ENCODE results near the gene DGKH.

DNA sequence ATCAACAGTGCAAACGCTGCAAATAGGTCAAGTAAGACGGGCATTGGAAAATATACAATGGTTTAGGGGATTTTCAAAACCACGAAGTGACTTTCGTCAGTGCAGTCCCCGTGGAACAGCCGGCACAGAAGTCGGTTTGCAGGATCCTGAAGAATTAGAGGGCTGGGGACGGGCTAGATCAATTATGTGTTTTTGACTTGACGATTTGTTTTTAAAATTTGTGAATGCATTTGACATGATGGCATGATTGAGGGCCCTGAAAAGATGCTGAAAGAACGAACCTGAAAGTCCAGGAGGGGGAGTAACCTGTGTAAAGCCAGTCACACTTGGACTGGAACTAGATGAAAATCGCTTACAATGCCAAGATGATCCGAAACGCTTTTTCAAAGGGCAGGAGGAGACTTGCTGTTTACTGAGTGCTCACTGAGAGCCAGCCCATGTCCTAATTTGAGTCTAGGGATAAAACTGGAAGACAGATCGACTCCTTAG is 8.9 kb upstream of the DGKH start:
- TF ChIP-seq POLR2A (IDR thresholded peaks at IDR 0.05; ENCODE audit: low read depth, low read length), result no peak
- TF ChIP-seq POLR2AphosphoS5 (IDR thresholded peaks at IDR 0.05; ENCODE audit: low read depth, low read length), result no peak
